Neural cell (in vitro differentiated cells): ENCODE results near the gene TNFRSF19. TPM values are rescaled to one million over a fixed set of nuclear protein-coding genes. Genes with fewer than 3 reads are reported as not detected.

Experiments used
- H2AFZ ChIP-seq: fragments of 200-600, 300-800 bp; sonication (generic), shearing (Covaris generic); 2 replicates; pipeline ENCODE4 v1.6.0; 2014; ENCODE audit warnings: low read depth, mild to moderate bottlenecking, antibody characterized with exemption, low read length, moderate library complexity
- H3F3A ChIP-seq: fragments of 200-600 bp; shearing (Covaris generic); 2 replicates; pipeline ENCODE4 v1.6.1; 2016; ENCODE audit warnings: mild to moderate bottlenecking, moderate library complexity, mixed read lengths, antibody characterized with exemption, low read length; ENCODE audit not compliant: insufficient read depth, poor library complexity, severe bottlenecking
- H3K27ac ChIP-seq: fragments of 200-600, 300-800 bp; sonication (generic), shearing (Covaris generic); 2 replicates; pipeline ENCODE4 v1.5.1; 2014; ENCODE audit warnings: mild to moderate bottlenecking, low read length, moderate library complexity
- H3K27me3 ChIP-seq: fragments of 300-800, 200-600 bp; sonication (generic), shearing (Covaris generic); 2 replicates; pipeline ENCODE4 v1.6.0; 2014; ENCODE audit warnings: mild to moderate bottlenecking, low read depth, low read length, moderate library complexity; ENCODE audit not compliant: insufficient read depth
- H3K36me3 ChIP-seq: fragments of 300-800, 200-600 bp; sonication (generic), shearing (Covaris generic); 2 replicates; pipeline ENCODE4 v1.5.1; 2014; ENCODE audit warnings: mild to moderate bottlenecking, antibody characterized with exemption, low read length, moderate library complexity; ENCODE audit not compliant: insufficient read depth
- H3K4me2 ChIP-seq: fragments of 300-800, 200-600 bp; sonication (generic), shearing (Covaris generic); 2 replicates; pipeline ENCODE4 v1.6.0; 2014; ENCODE audit warnings: mild to moderate bottlenecking, low read length
- H3K4me3 ChIP-seq: fragments of 300-800, 200-600 bp; sonication (generic), shearing (Covaris generic); 2 replicates; pipeline ENCODE4 v1.5.1; 2014; ENCODE audit warnings: mild to moderate bottlenecking, low read length, moderate library complexity
- H3K79me2 ChIP-seq: fragments of 200-600 bp; shearing (Covaris generic); replicated peaks from 2 replicates; pipeline ENCODE4 v1.6.0; 2014; ENCODE audit warnings: mild to moderate bottlenecking, low read length, moderate library complexity; ENCODE audit not compliant: insufficient read depth
- H3K9ac ChIP-seq: fragments of 300-800, 200-600 bp; sonication (generic), shearing (Covaris generic); 2 replicates; pipeline ENCODE4 v1.6.1; 2016; ENCODE audit warnings: mild to moderate bottlenecking, low read length, mixed read lengths
- H3K9me2 ChIP-seq: fragments of 200-600 bp; shearing (Covaris generic); 2 replicates; pipeline ENCODE4 v1.6.1; 2016; ENCODE audit warnings: mild to moderate bottlenecking, low read length, mixed read lengths; ENCODE audit not compliant: insufficient read depth
- H3K9me3 ChIP-seq: fragments of 200-600, 300-800 bp; sonication (generic), shearing (Covaris generic); 2 replicates; pipeline ENCODE4 v1.6.1; 2016; ENCODE audit warnings: mild to moderate bottlenecking, mixed run types, low read length, moderate library complexity, mixed read lengths
- H4K20me1 ChIP-seq: fragments of 200-600 bp; shearing (Covaris generic); 2 replicates; pipeline ENCODE4 v1.6.1; 2016; ENCODE audit warnings: mild to moderate bottlenecking, mixed run types; ENCODE audit not compliant: insufficient read depth
- EP300 ChIP-seq: fragments of 450-650 bp; conservative IDR thresholded peaks from 2 replicates; pipeline ENCODE4 v1.6.1; 2014; ENCODE audit warnings: antibody characterized with exemption, mild to moderate bottlenecking, moderate library complexity; ENCODE audit not compliant: poor library complexity, severe bottlenecking
- EZH2 ChIP-seq: fragments of 200-600, 300-800 bp; shearing (Covaris generic), sonication (generic); IDR thresholded peaks from 2 replicates; pipeline ENCODE4 v1.6.1; 2014; ENCODE audit warnings: antibody characterized with exemption, low read length, borderline replicate concordance, mild to moderate bottlenecking; ENCODE audit not compliant: insufficient read depth, poor library complexity, severe bottlenecking
- MXI1 ChIP-seq: fragments of 450-650 bp; conservative IDR thresholded peaks from 2 replicates; pipeline ENCODE4 v1.6.1; 2014; ENCODE audit warnings: antibody characterized with exemption, mild to moderate bottlenecking; ENCODE audit not compliant: poor library complexity, severe bottlenecking
- POLR2AphosphoS5 ChIP-seq: IDR thresholded peaks from 2 replicates; pipeline ENCODE4 v1.6.1; 2012
- RAD21 ChIP-seq: fragments of 450-650 bp; conservative IDR thresholded peaks from 2 replicates; pipeline ENCODE4 v1.6.1; 2014; ENCODE audit warnings: antibody characterized with exemption, mild to moderate bottlenecking, moderate library complexity
- REST ChIP-seq: IDR thresholded peaks from 2 replicates; pipeline ENCODE4 v1.6.1; 2012; ENCODE audit warnings: borderline replicate concordance
- SMC3 ChIP-seq: fragments of 450-650 bp; conservative IDR thresholded peaks from 2 replicates; pipeline ENCODE4 v1.6.1; 2014; ENCODE audit warnings: antibody characterized with exemption, mild to moderate bottlenecking, moderate library complexity; ENCODE audit not compliant: poor library complexity
- TAF1 ChIP-seq: IDR thresholded peaks from 2 replicates; pipeline ENCODE4 v1.6.1; 2012; ENCODE audit warnings: low read depth
- polyA plus RNA-seq: library from polyadenylated mRNA; depleted of rRNA; stranded (reverse); fragments of >200 nt; gene quantifications from 2 replicates; pipeline ENCODE4 v1.2.3, GENCODE V29; 2014
- TF ChIP-seq, protein P1 (sequence below): fragments of 450-650 bp; IDR thresholded peaks from 2 replicates; pipeline ENCODE4 v1.5.1; 2014; ENCODE audit warnings: antibody characterized with exemption, mild to moderate bottlenecking, moderate library complexity; ENCODE audit not compliant: poor library complexity, severe bottlenecking

Gene TNFRSF19
- polyA plus RNA-seq, 1 donor from 2014 or later = 3.3 TPM

DNA sequence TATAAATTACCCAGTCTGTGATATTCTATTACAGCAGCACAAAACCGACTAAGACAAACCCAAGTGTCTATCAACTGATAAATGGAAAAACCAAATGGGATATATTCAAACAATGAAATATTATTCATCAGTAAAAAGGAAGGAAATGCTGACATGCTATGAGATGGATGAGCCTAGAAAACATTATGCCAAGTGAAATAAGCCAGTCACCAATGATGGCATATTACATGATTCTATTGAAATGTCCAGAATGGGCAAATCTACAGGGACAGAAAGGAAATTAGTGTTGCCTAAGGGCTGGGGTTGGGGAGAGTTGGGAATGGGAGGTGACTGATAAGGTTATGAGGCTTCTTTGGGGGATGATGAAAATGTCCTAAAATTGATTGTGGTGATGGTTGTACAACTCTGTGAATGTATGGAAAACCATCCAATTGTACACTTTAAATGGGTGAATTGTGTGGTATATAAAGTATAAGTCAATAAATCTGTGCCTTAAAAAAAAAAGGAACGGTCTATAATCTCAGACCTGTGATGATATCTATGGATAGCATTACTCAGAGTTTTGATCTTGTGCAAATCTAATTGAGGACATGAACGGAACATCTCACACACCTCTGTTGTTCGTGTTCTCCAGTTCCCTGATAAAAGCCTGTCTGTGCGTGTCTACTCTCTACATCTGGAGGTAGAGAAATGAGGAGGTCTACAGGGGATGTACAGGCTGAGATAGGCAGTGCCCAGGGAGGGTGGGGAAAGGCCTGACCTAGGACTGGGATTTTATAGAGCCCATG, 49.0 kb downstream of the TNFRSF19 start:
- no peaks in the 10 kb centered on the region for H4K20me1 ChIP-seq
- no peaks in the 10 kb centered on the region for H3K36me3 ChIP-seq
- H3K9ac ChIP-seq = no peak overlapping the region
- H3K27ac ChIP-seq = no peak overlapping the region
- no peaks in the 10 kb centered on the region for H3K9me2 ChIP-seq
- no peaks in the 10 kb centered on the region for H3F3A ChIP-seq
- H2AFZ ChIP-seq = no peak overlapping the region
- H3K79me2 ChIP-seq = no peaks in the 10 kb centered on the region
- H3K4me2 ChIP-seq = no peak overlapping the region
- no peak overlapping the region for H3K4me3 ChIP-seq
- TF ChIP-seq MXI1 (no peak), RAD21 (no peak), POLR2AphosphoS5 (no peak), REST (no peak), SMC3 (no peak), EP300 (no peak), TAF1 (no peak), EZH2 (no peak)
- TF ChIP-seq, protein P1, sequence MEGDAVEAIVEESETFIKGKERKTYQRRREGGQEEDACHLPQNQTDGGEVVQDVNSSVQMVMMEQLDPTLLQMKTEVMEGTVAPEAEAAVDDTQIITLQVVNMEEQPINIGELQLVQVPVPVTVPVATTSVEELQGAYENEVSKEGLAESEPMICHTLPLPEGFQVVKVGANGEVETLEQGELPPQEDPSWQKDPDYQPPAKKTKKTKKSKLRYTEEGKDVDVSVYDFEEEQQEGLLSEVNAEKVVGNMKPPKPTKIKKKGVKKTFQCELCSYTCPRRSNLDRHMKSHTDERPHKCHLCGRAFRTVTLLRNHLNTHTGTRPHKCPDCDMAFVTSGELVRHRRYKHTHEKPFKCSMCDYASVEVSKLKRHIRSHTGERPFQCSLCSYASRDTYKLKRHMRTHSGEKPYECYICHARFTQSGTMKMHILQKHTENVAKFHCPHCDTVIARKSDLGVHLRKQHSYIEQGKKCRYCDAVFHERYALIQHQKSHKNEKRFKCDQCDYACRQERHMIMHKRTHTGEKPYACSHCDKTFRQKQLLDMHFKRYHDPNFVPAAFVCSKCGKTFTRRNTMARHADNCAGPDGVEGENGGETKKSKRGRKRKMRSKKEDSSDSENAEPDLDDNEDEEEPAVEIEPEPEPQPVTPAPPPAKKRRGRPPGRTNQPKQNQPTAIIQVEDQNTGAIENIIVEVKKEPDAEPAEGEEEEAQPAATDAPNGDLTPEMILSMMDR = no peak
- no peaks in the 10 kb centered on the region for H3K27me3 ChIP-seq
- H3K9me3 ChIP-seq = no peaks in the 10 kb centered on the region

GRCh38 chr13:23620211-23620610, 50.0 kb downstream of the TNFRSF19 start:
- no peaks in the 10 kb centered on the region for H3K79me2 ChIP-seq
- no peaks in the 10 kb centered on the region for H3F3A ChIP-seq
- H3K4me2 ChIP-seq = no peak overlapping the region
- H3K4me3 ChIP-seq = no peak overlapping the region
- TF ChIP-seq POLR2AphosphoS5 (no peak), EP300 (no peak), TAF1 (no peak)
- TF ChIP-seq, protein P1 = no peak
- H3K9ac ChIP-seq = no peak overlapping the region
- no peaks in the 10 kb centered on the region for H3K9me2 ChIP-seq
- no peak overlapping the region for H2AFZ ChIP-seq
- no peak overlapping the region for H3K27ac ChIP-seq
- no peaks in the 10 kb centered on the region for H4K20me1 ChIP-seq
- no peaks in the 10 kb centered on the region for H3K9me3 ChIP-seq
- H3K27me3 ChIP-seq = no peaks in the 10 kb centered on the region
- no peaks in the 10 kb centered on the region for H3K36me3 ChIP-seq
